SU-DHL-6 (cell line): ENCODE measurements around the gene NAV2.

Experiments
- H2AFZ ChIP-seq: fragments of 200-600 bp; sonication (generic); 2 replicates; pipeline ENCODE4 v1.6.1; 2014; ENCODE audit warnings: low read depth, mild to moderate bottlenecking, moderate library complexity, mixed read lengths, antibody characterized with exemption, low read length; ENCODE audit not compliant: severe bottlenecking
- H3F3A ChIP-seq: fragments of 200-600 bp; shearing (Covaris generic); 2 replicates; pipeline ENCODE4 v1.6.0; 2016; ENCODE audit warnings: antibody characterized with exemption, mild to moderate bottlenecking; ENCODE audit not compliant: insufficient read depth
- H3K27ac ChIP-seq: fragments of 200-600 bp; sonication (generic); 2 replicates; pipeline ENCODE4 v1.5.1; 2016; ENCODE audit warnings: low read depth, mild to moderate bottlenecking, low read length, moderate library complexity, mixed read lengths
- H3K27me3 ChIP-seq: fragments of 200-600 bp; sonication (generic), shearing (Covaris generic); 2 replicates; pipeline ENCODE4 v1.6.0; 2014; ENCODE audit warnings: mild to moderate bottlenecking, low read length
- H3K36me3 ChIP-seq: fragments of 200-600 bp; sonication (generic); 2 replicates; pipeline ENCODE4 v1.6.1; 2014; ENCODE audit warnings: mild to moderate bottlenecking, low read length, mixed read lengths
- H3K4me2 ChIP-seq: fragments of 300-600, 200-600 bp; shearing (Covaris generic), sonication (generic); 2 replicates; pipeline ENCODE4 v1.6.0; 2014; ENCODE audit warnings: low read length, low read depth, mild to moderate bottlenecking; ENCODE audit not compliant: poor library complexity, severe bottlenecking
- H3K4me3 ChIP-seq: fragments of 200-600 bp; sonication (generic); 2 replicates; pipeline ENCODE4 v1.5.1; 2014; ENCODE audit warnings: antibody characterized with exemption, low read length, mild to moderate bottlenecking, mixed read lengths; ENCODE audit not compliant: insufficient read depth, poor library complexity, severe bottlenecking
- H3K79me2 ChIP-seq: fragments of 200-600 bp; sonication (generic); 2 replicates; pipeline ENCODE4 v1.6.1; 2014; ENCODE audit warnings: mild to moderate bottlenecking, low read length, moderate library complexity; ENCODE audit not compliant: insufficient read depth
- H3K9ac ChIP-seq: fragments of 200-600 bp; sonication (generic); 2 replicates; pipeline ENCODE4 v1.7.0; 2014; ENCODE audit warnings: mild to moderate bottlenecking, low read length
- H3K9me2 ChIP-seq: fragments of 200-600 bp; sonication (generic); replicated peaks from 2 replicates; pipeline ENCODE4 v1.6.1; 2014; ENCODE audit warnings: low read length; ENCODE audit not compliant: insufficient read depth
- H3K9me3 ChIP-seq: fragments of 200-600 bp; sonication (generic); 2 replicates; pipeline ENCODE4 v1.6.1; 2014; ENCODE audit warnings: low read length, mixed read lengths; ENCODE audit not compliant: insufficient read depth
- H4K20me1 ChIP-seq: fragments of 200-600 bp; sonication (generic); 2 replicates; pipeline ENCODE4 v1.6.1; 2014; ENCODE audit warnings: low read depth, mild to moderate bottlenecking, antibody characterized with exemption, low read length, moderate library complexity, mixed read lengths
- EZH2phosphoT487 ChIP-seq: fragments of 200-600 bp; sonication (generic), shearing (Covaris generic); conservative IDR thresholded peaks from 2 replicates; pipeline ENCODE4 v1.6.1; 2018; ENCODE audit warnings: mild to moderate bottlenecking, antibody characterized with exemption, low read length, moderate library complexity, mixed read lengths
- TF ChIP-seq, protein P1 (sequence below): fragments of 200-600 bp; sonication (generic); IDR thresholded peaks from one replicate; pipeline ENCODE4 v1.5.1; 2017; ENCODE audit warnings: antibody characterized with exemption, mild to moderate bottlenecking, low read length, moderate library complexity; ENCODE audit not compliant: insufficient read depth, poor library complexity, severe bottlenecking

Gene NAV2

DNA sequence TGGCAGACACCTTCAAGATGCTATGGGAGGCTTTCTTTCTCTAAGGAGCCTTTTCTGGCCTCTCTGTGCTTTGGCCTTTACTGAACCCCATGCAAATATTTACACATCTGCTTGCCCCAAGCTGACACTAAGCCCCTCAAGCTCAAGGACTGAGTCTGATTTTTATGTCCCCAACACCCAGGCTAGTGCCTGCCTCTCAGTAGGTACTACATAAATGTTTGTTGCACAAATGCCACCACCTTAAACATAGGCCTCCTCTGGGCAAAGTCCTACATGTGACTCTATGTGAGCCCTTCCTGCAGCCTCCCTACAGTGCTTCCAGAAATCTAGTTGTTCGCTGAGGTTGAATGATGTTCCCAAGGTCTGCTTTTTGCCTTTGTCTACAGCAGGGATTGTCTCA lies 260.0 kb downstream of the NAV2 start:
- no peaks in the 10 kb centered on the region for H3F3A ChIP-seq
- no peaks in the 10 kb centered on the region for H3K36me3 ChIP-seq
- no peak overlapping the region for H2AFZ ChIP-seq
- H3K4me2 ChIP-seq: no peak overlapping the region
- H3K27me3 ChIP-seq: no peaks in the 10 kb centered on the region
- TF ChIP-seq, protein P1, sequence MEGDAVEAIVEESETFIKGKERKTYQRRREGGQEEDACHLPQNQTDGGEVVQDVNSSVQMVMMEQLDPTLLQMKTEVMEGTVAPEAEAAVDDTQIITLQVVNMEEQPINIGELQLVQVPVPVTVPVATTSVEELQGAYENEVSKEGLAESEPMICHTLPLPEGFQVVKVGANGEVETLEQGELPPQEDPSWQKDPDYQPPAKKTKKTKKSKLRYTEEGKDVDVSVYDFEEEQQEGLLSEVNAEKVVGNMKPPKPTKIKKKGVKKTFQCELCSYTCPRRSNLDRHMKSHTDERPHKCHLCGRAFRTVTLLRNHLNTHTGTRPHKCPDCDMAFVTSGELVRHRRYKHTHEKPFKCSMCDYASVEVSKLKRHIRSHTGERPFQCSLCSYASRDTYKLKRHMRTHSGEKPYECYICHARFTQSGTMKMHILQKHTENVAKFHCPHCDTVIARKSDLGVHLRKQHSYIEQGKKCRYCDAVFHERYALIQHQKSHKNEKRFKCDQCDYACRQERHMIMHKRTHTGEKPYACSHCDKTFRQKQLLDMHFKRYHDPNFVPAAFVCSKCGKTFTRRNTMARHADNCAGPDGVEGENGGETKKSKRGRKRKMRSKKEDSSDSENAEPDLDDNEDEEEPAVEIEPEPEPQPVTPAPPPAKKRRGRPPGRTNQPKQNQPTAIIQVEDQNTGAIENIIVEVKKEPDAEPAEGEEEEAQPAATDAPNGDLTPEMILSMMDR: no peak
- TF ChIP-seq EZH2phosphoT487: no peak
- H3K9me2 ChIP-seq: no peaks in the 10 kb centered on the region
- no peaks in the 10 kb centered on the region for H3K79me2 ChIP-seq
- H3K9me3 ChIP-seq: no peaks in the 10 kb centered on the region
- no peak overlapping the region for H3K4me3 ChIP-seq
- no peaks in the 10 kb centered on the region for H4K20me1 ChIP-seq
- no peak overlapping the region for H3K9ac ChIP-seq
- no peak overlapping the region for H3K27ac ChIP-seq

GRCh38 chr11:19973136-19973635 lies 260.5 kb downstream of the NAV2 start:
- H2AFZ ChIP-seq: no peak overlapping the region
- no peaks in the 10 kb centered on the region for H3K27me3 ChIP-seq
- no peaks in the 10 kb centered on the region for H3K36me3 ChIP-seq
- no peak overlapping the region for H3K9ac ChIP-seq
- no peaks in the 10 kb centered on the region for H3K79me2 ChIP-seq
- H3F3A ChIP-seq: no peaks in the 10 kb centered on the region
- H3K4me3 ChIP-seq: no peak overlapping the region
- no peak overlapping the region for H3K27ac ChIP-seq
- no peaks in the 10 kb centered on the region for H4K20me1 ChIP-seq
- H3K4me2 ChIP-seq: no peak overlapping the region
- no peaks in the 10 kb centered on the region for H3K9me3 ChIP-seq
- no peaks in the 10 kb centered on the region for H3K9me2 ChIP-seq
- TF ChIP-seq, protein P1: no peak
- TF ChIP-seq EZH2phosphoT487: no peak

DNA sequence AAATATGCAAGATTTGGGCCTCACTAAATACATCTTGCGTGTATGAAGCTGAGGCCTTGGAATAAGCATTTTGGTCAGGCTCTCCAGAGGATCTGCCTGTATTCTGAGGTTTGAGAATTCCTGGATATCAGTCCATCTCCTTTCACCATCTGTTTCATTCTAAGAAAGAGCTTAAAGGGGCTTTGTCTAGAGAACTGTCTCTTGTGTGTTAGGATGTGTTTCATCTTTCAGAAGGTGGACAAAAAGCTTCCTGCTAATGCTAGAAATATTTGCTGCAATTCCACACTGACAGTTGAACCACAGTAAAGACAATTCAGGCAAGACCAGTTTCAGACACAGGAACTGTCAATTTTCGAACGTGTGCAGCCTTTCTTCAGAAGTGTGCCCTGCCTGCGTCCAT lies 262.2 kb downstream of the NAV2 start:
- H3K4me2 ChIP-seq: no peak overlapping the region
- no peaks in the 10 kb centered on the region for H3K79me2 ChIP-seq
- no peak overlapping the region for H3K4me3 ChIP-seq
- no peaks in the 10 kb centered on the region for H3F3A ChIP-seq
- H3K9me3 ChIP-seq: no peaks in the 10 kb centered on the region
- no peak overlapping the region for H3K9ac ChIP-seq
- no peaks in the 10 kb centered on the region for H4K20me1 ChIP-seq
- no peak for TF ChIP-seq EZH2phosphoT487
- TF ChIP-seq, protein P1: no peak
- no peaks in the 10 kb centered on the region for H3K9me2 ChIP-seq
- H3K27ac ChIP-seq: no peak overlapping the region
- H3K27me3 ChIP-seq: no peaks in the 10 kb centered on the region
- H2AFZ ChIP-seq: no peak overlapping the region
- H3K36me3 ChIP-seq: no peaks in the 10 kb centered on the region
